WTC11 (cell line): ENCODE measurements around the gene FGD6. TPM values are rescaled to one million over a fixed set of nuclear protein-coding genes. Genes with fewer than 3 reads are reported as not detected.

Experiments used
- ATAC-seq: fragments of 200-7000 bp; cut with Tn5 transposase; 2 replicates; pipeline ENCODE4 v1.10.0; 2021; ENCODE audit warnings: mild to moderate bottlenecking, moderate library complexity
- CTCF ChIA-PET: fragments of 300-600 bp; sonication (Branson Sonifier 250); formaldehyde crosslinking; loops from one replicate; lab custom pipeline; 2021; ENCODE audit warnings: antibody characterized with exemption; lab: Charles Lee
- POLR2A ChIA-PET: fragments of 350-600 bp; sonication (Branson Sonifier 250); formaldehyde crosslinking; loops from one replicate; lab custom pipeline; 2021; ENCODE audit warnings: antibody characterized with exemption; lab: Charles Lee
- DNase-seq: peaks from one replicate; pipeline ENCODE4 v3.0.0; 2021; ENCODE audit warnings: low spot score
- H3K27ac Mint-ChIP-seq: 2 replicates; pipeline ENCODE4 v1.8.0; 2021; ENCODE audit warnings: mixed read lengths
- H3K27me3 Mint-ChIP-seq: 2 replicates; pipeline ENCODE4 v1.8.0; 2021; ENCODE audit warnings: low read depth, mild to moderate bottlenecking, moderate library complexity, mixed read lengths
- H3K36me3 Mint-ChIP-seq: 2 replicates; pipeline ENCODE4 v1.8.0; 2021; ENCODE audit warnings: mixed read lengths
- H3K4me1 Mint-ChIP-seq: 2 replicates; pipeline ENCODE4 v1.8.0; 2022; ENCODE audit warnings: mixed read lengths
- H3K4me3 Mint-ChIP-seq: 2 replicates; pipeline ENCODE4 v1.8.0; 2021; ENCODE audit warnings: mild to moderate bottlenecking, moderate library complexity, mixed read lengths
- H3K9me3 Mint-ChIP-seq: 2 replicates; pipeline ENCODE4 v1.8.0; 2021; ENCODE audit warnings: mixed read lengths
- AR ChIP-seq: fragments of 250-450 bp; sonication (Bioruptor Pico); IDR thresholded peaks from 2 replicates; pipeline ENCODE4 v1.9.0; 2021; ENCODE audit warnings: mild to moderate bottlenecking
- ATF6 ChIP-seq: sonication (generic); formaldehyde crosslinking; IDR thresholded peaks from 2 replicates; pipeline ENCODE4 v1.8.1; 2023; ENCODE audit warnings: mild to moderate bottlenecking, missing genetic modification reagents
- CDX4 ChIP-seq: fragments of 250-450 bp; sonication (Bioruptor Pico); IDR thresholded peaks from 2 replicates; pipeline ENCODE4 v1.9.0; 2021; ENCODE audit warnings: moderate library complexity, mild to moderate bottlenecking, inconsistent platforms, borderline replicate concordance
- ELF4 ChIP-seq: sonication (generic); formaldehyde crosslinking; IDR thresholded peaks from 2 replicates; pipeline ENCODE4 v1.8.1; 2022; ENCODE audit warnings: low read depth, mild to moderate bottlenecking, moderate library complexity, missing genetic modification reagents
- ETV6 ChIP-seq: sonication (generic); formaldehyde crosslinking; IDR thresholded peaks from 2 replicates; pipeline ENCODE4 v1.8.1; 2022; ENCODE audit warnings: mild to moderate bottlenecking, missing genetic modification reagents
- JUN ChIP-seq: sonication (generic); formaldehyde crosslinking; IDR thresholded peaks from 2 replicates; pipeline ENCODE4 v1.8.0; 2023; ENCODE audit warnings: mild to moderate bottlenecking, missing genetic modification reagents
- KAT7 ChIP-seq: sonication (generic); formaldehyde crosslinking; IDR thresholded peaks from 2 replicates; pipeline ENCODE4 v1.8.1; 2023; ENCODE audit warnings: missing genetic modification reagents, mild to moderate bottlenecking, borderline replicate concordance
- MAX ChIP-seq: sonication (generic); formaldehyde crosslinking; IDR thresholded peaks from 2 replicates; pipeline ENCODE4 v1.8.0; 2022; ENCODE audit warnings: mild to moderate bottlenecking, missing genetic modification reagents
- MYBL2 ChIP-seq: sonication (generic); formaldehyde crosslinking; IDR thresholded peaks from 2 replicates; pipeline ENCODE4 v1.8.1; 2023; ENCODE audit warnings: mild to moderate bottlenecking, moderate library complexity, missing genetic modification reagents
- NR2C2 ChIP-seq: sonication (generic); formaldehyde crosslinking; IDR thresholded peaks from 2 replicates; pipeline ENCODE4 v1.8.0; 2022; ENCODE audit warnings: mild to moderate bottlenecking, missing genetic modification reagents
- OVOL2 ChIP-seq: fragments of 250-450 bp; sonication (Bioruptor Pico); IDR thresholded peaks from 2 replicates; pipeline ENCODE4 v1.9.0; 2021; ENCODE audit warnings: mild to moderate bottlenecking, borderline replicate concordance
- PRDM15 ChIP-seq: sonication (generic); formaldehyde crosslinking; IDR thresholded peaks from 2 replicates; pipeline ENCODE4 v1.8.0; 2022; ENCODE audit warnings: missing genetic modification reagents
- PREB ChIP-seq: sonication (generic); formaldehyde crosslinking; IDR thresholded peaks from 2 replicates; pipeline ENCODE4 v1.8.1; 2022; ENCODE audit warnings: mild to moderate bottlenecking, missing genetic modification reagents, moderate library complexity, borderline replicate concordance
- RELA ChIP-seq: sonication (generic); formaldehyde crosslinking; IDR thresholded peaks from 2 replicates; pipeline ENCODE4 v1.8.1; 2022; ENCODE audit warnings: missing genetic modification reagents, mild to moderate bottlenecking, borderline replicate concordance
- TEAD1 ChIP-seq: sonication (generic); formaldehyde crosslinking; IDR thresholded peaks from 2 replicates; pipeline ENCODE4 v1.8.0; 2022; ENCODE audit warnings: mild to moderate bottlenecking, missing genetic modification reagents
- TEAD4 ChIP-seq: sonication (generic); formaldehyde crosslinking; IDR thresholded peaks from 2 replicates; pipeline ENCODE4 v1.8.0; 2022; ENCODE audit warnings: mild to moderate bottlenecking, missing genetic modification reagents
- USF2 ChIP-seq: sonication (generic); formaldehyde crosslinking; IDR thresholded peaks from 2 replicates; pipeline ENCODE4 v1.8.1; 2023; ENCODE audit warnings: mild to moderate bottlenecking, missing genetic modification reagents, moderate library complexity
- ZNF232 ChIP-seq: sonication (generic); formaldehyde crosslinking; IDR thresholded peaks from 2 replicates; pipeline ENCODE4 v1.8.0; 2022; ENCODE audit warnings: mild to moderate bottlenecking, missing genetic modification reagents
- ZNF263 ChIP-seq: sonication (generic); formaldehyde crosslinking; IDR thresholded peaks from 2 replicates; pipeline ENCODE4 v1.8.1; 2022; ENCODE audit warnings: low read depth, mild to moderate bottlenecking, moderate library complexity, missing genetic modification reagents
- total RNA-seq: library from RNA; stranded (reverse); gene quantifications from 3 replicates; pipeline ENCODE4 v1.2.3, GENCODE V29; 2021

The FGD6 gene
- total RNA-seq, 1 experiment from 2014 or later = 28.2 TPM

GRCh38 chr12:95037906-95038305, 179.4 kb downstream of the FGD6 start:
- Mint-ChIP-seq H3K9me3 (no peaks in the 10 kb centered on the region), H3K27me3 (no peaks in the 10 kb centered on the region), H3K4me1 (no peaks in the 10 kb centered on the region), H3K27ac (no peak overlapping the region), H3K4me3 (no peak overlapping the region), H3K36me3 (peaks cover 33% of the 10 kb centered on the region)
- ATAC-seq (no peak), DNase-seq (no peak)
- TF ChIP-seq TEAD1 (CRISPR knock-in tag) (no peak), ZNF263 (CRISPR knock-in tag) (no peak), RELA (CRISPR knock-in tag) (no peak), MAX (CRISPR knock-in tag) (no peak), ATF6 (CRISPR knock-in tag) (no peak), NR2C2 (no peak), TEAD4 (CRISPR knock-in tag) (no peak), OVOL2 (CRISPR knock-in tag) (no peak), ETV6 (CRISPR knock-in tag) (no peak), AR (CRISPR knock-in tag) (no peak), USF2 (CRISPR knock-in tag) (no peak), ELF4 (no peak), PREB (CRISPR knock-in tag) (no peak), CDX4 (CRISPR knock-in tag) (no peak), MYBL2 (CRISPR knock-in tag) (no peak), PRDM15 (no peak), JUN (no peak), KAT7 (CRISPR knock-in tag) (no peak), ZNF232 (CRISPR knock-in tag) (no peak)
- ChIA-PET CTCF (interaction anchor here (0.6 kb wide), 1 partner anchor 22 kb away, joined by 3 read pairs; no protein-coding TSS in a partner anchor), POLR2A (no interaction called here)
